Activated CD4-positive, alpha-beta T cell treated with anti-CD3 and anti-CD28 coated beads, Interleukin-2, amount 50 U/mL, for 24 hours (primary cell): ENCODE measurements around the gene PDZD8.
"Not testable (repeated sequence)": the region's sequence is repeated elsewhere in the genome, so short reads cannot be mapped to it uniquely, and the experiment has no call there.

Experiments used
- DNase-seq, 2 donors: peaks; one replicate each; pipeline ENCODE4 v3.0.0-alpha.2; 2020; ENCODE audit warnings: low read depth in 1 of 2, low spot score in 1 of 2

PDZD8 gene

DNA sequence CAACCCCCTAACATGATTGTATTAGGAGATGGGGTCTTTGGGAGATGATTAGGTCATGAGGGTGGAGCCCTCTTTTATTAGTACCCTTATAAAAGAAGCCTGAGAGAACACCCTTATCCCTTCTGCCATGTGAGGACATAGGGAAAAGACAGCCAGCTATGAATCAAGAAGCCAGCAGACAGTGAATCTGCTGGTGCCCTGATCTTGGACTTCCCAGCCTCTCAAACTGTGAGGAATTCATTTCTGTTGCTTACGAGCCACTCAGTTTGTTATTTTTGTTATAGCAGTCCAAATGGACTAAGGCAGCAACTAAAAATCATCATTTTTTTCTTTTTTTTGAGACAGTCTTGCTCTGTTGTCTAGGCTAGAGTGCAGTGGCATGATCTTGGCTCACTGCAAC lies 74.6 kb downstream of the PDZD8 start:
- DNase-seq: no peak

DNA sequence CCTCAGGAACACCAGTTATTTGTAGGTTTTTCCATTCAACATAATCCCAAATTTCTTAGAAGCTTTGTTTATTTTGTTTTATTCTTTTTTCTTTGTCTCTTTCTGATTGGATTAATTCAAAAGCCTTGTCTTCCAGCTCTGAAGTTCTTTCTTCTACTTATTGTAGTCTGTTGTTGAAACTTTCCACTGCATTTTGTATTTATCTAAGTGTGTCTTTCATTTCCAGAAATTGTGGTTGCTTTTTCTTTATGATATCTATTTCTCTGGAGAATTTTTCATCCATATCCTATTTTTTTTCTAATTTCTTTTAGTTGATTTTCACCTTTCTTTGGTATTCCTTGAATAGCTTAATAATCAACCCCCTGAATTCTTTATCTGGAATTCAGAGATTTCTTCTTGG lies 75.8 kb downstream of the PDZD8 start:
- DNase-seq: no peak

DNA sequence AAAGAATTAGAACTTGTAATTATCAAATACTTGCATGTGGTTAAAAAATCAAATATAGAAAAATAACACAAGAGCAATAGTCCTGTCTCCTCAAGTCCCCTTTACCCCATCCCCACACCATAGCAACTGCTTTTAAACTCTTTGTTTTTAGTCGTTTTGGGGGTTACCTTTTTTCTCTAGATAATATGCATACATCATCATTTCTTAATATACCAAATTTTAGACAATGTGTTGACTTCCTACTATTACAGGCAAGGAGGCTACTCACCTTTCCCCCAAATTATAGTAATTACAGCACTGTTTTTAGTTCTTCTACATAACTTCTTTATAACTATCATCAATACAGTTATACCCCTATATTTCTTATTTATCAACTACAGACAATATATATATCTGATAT lies 77.0 kb downstream of the PDZD8 start:
- no peak for DNase-seq

DNA sequence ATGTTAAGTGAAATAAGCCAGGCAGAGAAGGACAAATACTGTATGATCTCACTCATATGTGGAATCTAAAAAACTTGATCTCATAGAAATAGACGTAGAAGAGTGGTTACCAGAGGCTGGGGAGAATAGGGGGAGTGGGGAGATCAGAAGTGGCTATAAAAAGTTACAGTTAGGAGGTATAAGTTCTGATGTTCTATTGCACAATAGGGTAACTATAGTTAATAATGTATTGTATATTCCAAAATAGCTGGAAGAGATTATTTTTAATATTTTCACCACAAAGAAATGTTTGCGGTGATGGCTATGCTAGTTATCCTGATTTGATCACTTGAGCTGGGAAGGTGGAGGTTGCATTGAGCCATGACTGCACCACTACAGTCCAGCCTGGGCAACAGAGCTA lies 80.5 kb downstream of the PDZD8 start:
- DNase-seq: no peak

DNA sequence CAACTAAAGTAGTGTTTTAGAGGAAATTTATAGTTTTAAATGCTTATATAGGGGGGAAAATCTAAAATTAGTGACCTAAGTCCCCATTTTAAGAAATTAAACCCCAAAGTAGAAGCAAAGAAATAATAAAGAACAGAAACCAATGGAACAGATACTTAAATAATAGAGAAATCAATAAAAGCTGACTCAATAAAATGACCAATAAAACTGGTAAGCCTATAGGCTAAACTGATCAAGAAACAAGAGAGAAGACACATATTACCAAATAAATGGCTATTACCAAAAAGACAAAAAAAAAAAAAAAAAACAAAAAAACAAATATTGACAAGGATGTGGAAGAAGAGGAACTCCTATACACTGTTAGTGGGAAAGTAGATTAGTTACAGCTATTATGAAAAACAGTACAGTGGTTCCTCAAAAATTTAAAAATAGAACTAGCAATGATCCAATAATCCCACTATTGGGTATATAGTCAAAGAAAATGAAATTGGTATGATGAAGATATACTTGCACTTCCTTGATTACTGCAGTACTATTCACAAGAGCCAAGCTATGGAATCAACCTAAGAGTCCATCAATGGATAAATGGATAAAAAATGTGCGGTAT lies 81.1 kb downstream of the PDZD8 start:
- no peak for DNase-seq

DNA sequence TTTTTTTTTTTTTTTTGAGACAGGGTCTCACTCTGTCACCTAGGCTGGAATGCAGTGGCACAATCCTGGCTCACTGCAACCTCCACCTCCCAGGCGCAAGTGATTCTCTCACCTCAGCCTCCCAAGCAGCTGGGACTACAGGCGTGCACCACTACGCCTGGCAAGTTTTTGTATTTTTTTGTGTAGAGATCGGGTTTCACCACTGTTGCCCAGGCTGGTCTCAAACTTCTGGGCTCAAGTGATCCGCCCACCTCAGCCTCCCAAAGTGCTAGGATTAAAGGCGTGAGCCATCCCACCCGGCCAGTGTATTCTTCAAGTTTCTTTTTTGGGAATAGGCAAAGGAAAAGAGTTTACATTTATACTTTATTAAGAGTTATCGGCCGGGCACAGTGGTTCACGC lies 84.4 kb downstream of the PDZD8 start:
- DNase-seq: not testable (repeated sequence)

DNA sequence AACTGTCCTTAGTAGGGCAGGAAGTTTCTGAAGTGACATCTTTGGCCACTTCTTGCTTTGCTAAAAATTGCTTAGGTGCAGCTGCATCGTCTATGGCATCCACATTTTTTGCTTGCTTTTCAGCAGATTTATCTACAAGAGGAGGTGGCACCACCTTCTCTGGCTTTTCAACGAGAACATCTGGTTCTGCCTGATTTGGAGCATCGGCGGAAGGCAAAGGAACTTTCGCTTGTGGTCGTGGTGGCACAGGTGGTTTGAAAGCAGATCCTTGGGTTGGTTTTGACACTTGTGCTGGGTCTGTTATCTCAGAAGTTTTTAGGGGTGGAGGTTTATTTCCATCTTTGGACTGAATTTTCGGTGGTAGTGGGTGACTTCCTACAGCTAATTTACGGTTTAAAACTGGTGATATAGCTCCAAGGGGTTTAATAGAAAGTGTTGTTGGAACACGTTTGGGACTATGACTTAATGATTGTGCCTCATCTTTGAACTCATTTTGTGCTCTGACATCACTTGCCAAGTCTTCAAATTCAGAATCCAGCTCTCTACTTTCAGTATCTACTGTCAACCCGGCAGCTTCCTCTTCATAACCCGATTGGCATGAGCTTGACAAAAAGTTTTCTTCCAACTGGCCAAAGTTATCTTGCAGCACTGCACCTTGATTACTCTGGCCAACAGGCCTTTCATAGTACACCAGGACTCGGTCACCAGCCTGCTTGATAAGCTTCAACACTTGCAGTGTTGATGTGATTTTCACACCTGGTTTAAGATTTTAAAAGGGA lies 90.3 kb downstream of the PDZD8 start:
- DNase-seq: no peak

DNA sequence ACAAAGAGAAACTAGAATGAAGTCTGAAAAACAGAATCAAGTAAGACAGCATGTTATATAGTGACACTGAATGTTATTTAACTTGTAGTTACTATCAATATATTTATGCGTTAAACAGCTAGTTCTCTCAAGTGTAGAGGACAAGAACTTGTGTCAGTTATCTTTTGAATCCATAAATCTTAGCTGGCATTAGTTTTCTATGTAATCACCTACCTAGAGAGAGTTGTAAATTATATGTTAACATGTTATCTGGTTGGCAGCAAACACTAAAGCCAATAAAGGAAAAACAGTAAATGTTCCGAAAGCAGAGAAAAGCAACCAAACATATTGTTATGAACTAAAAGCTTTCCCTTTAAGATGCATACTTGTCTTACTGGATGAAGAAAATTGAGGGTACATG lies 97.6 kb downstream of the PDZD8 start:
- DNase-seq: no peak

DNA sequence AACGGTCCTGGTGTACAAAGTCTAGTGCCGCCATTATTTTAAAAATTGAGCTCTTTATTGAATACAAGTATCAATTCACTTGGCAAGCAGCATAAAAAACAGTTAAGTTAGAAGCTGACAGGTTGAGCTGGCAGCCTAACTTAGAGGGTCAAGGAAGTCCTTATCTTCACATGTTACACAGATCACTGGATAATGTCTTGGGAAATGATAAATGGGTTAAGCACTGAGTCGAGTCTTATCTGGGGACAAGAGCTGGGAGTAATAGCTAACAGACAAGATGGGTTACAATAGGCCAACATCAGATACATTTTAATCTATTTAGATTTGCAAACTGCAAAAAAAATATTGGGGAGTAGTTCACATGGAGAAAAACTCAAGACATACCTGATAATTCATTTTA lies 100.1 kb downstream of the PDZD8 start:
- DNase-seq: no peak

DNA sequence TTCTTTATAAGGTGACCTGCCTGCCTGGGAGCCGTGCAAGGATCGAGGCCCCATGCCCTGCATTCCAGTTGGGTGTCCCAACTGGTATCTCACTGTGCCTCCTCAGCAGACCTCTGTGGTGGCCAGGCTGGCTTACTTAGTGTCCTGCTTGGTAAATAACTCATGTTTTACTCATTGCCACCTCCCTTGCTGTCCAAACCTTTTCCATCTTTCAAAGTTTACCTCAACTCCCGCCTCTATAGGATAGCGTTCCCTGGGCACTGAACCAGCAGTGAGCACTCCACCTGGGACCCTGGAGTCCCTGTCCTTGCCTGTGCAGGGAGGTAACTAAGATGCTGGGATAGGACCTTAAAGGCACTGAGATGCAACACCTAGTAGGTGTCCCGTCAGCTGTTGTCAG lies 100.7 kb downstream of the PDZD8 start:
- DNase-seq: no peak

DNA sequence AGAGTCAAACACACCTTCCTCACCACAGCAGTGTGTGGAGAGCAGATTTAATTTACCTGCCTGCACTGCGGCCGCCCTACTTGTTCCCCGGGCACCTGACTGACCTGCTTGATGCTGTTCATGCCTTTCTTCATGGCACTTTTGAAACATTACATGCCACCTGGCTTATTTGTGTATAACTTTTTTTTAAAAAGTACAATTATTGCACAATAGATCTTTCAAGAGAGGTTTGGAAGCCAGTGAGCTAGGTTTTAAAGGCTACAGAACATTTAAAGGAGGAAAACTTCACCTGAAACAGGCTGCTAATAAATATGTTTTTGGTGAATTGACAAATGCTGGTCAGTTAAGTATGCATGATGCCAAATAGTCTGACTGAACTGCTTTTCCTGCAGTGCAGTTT lies 101.3 kb downstream of the PDZD8 start:
- no peak for DNase-seq

DNA sequence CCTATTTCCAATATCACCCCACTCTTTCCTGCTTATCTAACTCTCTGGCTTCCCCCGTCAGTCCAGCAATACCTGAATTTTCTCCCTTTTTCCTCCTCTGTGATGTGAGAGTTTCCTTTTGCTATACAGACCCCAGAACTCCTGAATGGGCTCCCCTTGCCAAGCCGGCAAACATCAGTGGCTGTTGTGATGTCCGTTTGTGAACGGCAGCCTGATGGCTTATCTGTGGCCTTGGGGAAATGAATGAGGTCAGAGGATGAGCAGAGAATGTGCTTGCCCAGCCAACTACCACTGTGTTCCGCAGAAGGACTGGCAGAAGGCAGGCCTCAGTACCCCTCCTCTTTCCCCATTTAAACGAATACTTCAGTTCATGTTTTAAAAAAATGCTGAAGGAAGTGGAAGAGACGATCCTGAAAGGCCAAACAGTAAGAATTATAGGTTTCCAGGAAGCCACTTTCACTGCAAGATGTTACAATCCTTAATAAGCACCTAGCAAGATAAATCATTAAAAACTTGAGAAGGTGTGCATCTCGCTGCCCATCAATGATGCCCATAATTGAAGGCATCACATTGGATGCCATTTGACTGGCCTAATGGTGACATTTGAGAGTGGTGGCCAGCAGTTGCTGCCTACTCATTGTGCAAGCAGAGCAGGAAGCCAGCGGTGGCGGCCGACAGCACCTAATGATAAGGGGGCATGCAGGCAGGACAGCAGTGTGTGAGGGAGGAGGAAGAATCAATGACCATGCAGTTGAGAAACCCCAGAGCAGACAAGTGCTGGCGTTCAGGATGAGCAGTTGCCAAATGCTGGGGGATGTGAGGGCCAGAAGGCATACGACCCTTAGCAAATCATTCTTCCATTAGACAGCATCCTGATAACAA lies 102.8 kb downstream of the PDZD8 start:
- DNase-seq: no peak

DNA sequence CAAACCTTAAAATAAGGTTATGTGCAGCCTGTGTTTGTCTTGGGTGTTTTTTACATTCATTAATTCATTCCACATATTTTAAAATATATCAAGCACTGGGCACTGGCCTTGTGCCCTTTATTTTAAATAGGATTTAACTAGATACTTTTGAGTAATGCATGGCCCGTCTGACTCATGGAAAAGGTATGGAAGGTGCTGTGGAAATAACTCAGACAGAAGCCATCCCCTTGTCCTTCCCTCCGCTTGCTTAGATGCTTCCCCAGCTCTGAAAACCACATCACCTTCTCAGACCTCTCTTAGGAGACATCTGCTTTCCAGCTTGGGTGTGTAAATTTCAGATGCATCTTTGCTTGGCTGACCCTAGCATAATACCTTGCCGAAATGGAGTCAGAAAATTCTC lies 103.8 kb downstream of the PDZD8 start:
- DNase-seq: no peak

DNA sequence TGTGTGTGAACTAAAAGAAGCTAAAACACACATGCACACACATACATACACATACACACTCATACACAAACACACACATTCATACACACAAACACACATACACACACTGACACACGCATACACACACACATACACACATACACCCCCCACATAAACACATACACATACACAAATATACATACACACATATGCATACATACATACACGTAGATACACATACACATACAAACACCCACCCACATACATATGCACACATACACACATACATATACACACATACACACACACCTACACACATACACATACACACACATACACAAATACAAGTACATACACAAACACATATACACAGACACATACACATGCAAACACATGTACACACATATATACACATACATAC lies 106.3 kb downstream of the PDZD8 start:
- DNase-seq: no peak

DNA sequence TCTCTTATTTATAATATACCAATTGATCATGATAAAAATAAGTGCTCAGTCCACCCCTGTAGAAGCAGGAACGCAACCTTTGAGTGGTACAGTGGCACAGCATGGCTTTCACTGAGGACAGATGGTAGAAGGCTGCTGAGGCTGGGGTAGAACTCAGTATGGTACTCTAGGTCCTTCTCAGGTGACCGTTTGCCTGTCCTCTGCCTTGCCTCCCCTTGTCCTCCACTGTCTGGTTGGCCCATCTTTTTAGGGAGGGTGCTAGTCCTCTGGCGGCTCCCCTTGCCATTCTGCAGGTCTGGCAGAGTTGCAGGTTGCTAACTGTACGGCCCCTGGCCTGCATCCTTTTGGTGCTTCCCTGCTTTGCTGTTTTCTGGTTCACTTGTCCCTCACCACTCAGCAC lies 107.0 kb downstream of the PDZD8 start:
- DNase-seq: no peak

DNA sequence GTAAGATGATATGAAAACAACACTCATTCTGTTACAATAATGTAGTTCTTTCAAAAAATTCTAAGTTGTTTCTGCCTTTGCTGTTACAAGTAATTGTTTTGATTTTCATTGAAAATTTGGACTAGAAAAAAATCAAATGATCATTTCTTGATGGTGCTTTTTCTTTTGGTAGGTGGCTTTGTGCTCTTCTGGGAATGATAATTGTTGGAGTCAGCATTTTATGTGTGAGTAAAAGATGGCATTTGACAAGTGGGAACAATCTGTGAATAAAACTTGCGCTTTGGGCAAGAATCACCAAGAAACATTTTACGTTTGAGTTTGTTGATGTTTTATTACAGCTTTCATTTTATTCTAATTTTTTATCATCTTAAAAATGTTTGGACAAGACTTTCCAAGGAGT lies 108.4 kb downstream of the PDZD8 start:
- no peak for DNase-seq

DNA sequence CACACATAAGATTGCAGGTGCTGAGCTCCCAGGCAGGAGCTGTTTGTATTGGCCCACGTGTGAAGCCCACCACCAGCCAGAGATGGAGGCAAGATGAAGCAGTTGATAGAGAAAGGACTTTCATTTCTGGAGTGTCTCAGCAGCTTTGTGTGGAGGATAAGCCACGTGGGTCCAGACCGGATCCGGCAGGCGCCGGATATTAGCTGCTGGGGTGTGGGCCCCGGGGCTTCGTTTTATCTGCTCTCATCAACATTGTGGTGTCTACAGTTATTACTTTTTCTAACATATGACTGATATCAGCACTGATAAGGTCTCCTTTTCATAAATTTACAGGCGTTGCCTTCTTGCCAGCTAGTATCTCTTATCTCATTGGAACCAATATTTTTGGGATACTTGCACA lies 108.8 kb downstream of the PDZD8 start:
- no peak for DNase-seq

DNA sequence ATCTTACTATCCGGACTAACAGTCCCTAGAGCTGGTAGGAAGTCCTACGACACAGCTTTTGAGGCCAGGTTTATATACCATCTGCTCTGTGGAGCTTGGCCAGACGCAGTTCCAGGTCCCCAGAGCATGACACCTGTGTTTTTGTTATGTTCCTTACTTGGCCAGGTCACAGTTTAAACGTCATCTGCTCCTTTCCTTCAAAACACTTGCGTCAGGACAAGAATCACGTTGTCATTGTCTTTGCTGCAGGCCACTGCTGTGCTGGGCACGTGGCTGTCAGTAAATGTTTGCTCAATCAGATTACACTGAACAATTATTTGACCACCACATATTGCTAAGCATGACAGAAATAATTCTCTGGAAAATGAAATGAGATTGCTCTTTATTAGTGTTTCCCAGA lies 110.5 kb downstream of the PDZD8 start:
- no peak for DNase-seq

DNA sequence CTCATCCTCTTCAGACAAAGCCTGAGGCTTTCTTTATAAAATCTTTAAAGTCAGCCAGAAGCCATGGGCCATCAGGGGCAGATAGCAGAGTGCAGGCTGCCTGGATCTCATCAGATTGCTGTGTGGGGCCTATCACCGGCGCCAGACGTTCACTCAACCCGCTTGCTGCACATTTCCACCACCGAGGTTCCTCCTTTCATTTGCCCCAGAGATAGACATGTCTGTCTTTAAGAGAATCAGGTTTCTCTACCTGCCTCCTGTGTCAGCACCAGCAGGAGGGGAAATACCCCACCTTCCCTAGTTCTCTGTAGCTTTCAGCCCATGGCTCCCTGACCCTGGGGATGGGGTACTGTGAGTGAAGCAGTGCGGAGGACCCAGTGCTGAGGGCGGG lies 112.3 kb downstream of the PDZD8 start:
- no peak for DNase-seq

DNA sequence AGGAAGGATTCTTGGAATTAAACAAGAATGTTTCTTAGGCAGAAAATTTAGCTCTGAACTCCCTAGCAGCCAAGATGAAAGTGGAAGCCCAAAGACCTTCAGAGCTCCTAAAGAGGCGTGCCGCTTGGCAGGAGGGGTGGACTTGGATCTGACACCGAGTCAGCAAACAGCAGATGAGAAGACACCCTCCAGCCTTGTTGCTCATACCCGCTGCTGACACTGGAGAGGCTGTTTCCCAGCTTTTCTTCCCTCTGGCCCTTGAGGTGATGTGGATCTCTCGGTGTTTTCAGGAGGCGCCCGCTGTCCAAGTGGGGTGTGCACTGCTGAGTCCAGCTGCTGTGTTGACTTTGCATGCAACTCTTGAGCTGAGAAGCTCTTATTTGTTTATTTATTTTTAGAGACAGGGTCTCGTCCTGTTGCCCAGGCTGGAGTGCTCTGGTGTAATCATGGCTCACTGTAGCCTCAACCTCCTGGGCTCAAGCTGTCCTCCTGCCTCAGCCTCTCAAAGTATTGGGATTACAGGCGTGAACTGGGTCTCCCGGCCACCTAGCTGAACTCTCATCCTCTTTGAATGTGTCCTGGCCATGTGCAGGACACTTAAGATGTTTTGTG lies 112.8 kb downstream of the PDZD8 start:
- DNase-seq: no peak

DNA sequence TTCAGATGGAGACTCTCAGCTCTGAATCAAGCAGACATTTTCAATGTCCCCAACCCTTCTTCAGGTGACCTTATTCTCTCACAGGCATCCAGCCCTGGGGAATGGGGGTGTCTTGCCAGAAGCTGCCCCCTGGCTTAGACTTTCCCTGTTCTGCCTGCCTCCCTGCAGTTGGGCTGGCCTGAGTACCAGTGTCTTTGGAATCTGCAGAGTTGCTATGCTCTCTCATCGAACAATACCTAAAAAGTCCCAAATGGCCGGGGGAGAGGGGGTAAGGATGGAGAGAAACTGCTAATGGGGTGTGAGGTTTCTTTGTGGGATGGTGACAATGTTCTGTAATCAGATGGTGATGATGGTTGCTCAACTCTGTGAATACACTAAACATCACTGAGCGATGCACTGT lies 113.7 kb downstream of the PDZD8 start:
- no peak for DNase-seq

DNA sequence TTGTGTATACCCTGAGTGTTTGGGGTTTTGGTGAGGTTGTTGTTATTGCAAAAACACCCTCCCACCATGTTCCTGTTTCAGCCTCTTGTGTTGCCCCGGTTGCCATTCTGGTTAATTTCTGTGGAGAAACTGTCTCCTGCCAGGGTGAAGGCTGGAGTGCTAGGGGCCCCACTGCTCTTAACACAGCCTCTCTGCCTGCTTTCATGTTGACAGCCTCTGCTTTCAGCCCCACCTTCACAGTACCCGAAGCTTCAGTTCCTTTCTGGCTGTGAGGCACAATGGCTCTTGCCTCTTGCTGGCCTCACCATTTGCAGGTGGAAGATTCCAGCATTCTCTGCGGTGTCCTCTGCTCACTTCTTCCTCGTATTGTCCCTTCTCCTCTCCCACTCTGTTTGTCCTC lies 115.2 kb downstream of the PDZD8 start:
- DNase-seq: no peak
